Right cardiac atrium (tissue), 5 donors: ENCODE results near the gene TOP3B. TPM values are rescaled to one million over a fixed set of nuclear protein-coding genes. Genes with fewer than 3 reads are reported as not detected.

Experiments
- ATAC-seq, 2 donors: fragments of 200-7000 bp; cut with Tn5 transposase; one replicate each; pipeline versions ENCODE4 v1.8.0 to v1.9.1; 2020; ENCODE audit warnings: moderate library complexity in 2 of 2, mild to moderate bottlenecking in 1 of 2
- DNase-seq, 3 donors: peaks; one replicate each; pipeline ENCODE4 v3.0.0-alpha.2; 2020
- H3K27ac ChIP-seq: one replicate; pipeline ENCODE4 v1.5.1; 2013; ENCODE audit warnings: mild to moderate bottlenecking, low read length, control low read depth, moderate library complexity
- H3K27me3 ChIP-seq: one replicate; pipeline ENCODE4 v1.6.1; 2013; ENCODE audit not compliant: control insufficient read depth, insufficient read depth
- H3K4me1 ChIP-seq: one replicate; pipeline ENCODE4 v1.6.1; 2013; ENCODE audit warnings: low read length; ENCODE audit not compliant: control insufficient read depth, insufficient read depth
- H3K4me3 ChIP-seq: one replicate; pipeline ENCODE4 v1.5.1; 2013; ENCODE audit warnings: low read length, control low read depth
- H3K9me3 ChIP-seq: one replicate; pipeline ENCODE4 v1.6.1; 2013; ENCODE audit warnings: low read length; ENCODE audit not compliant: control insufficient read depth
- WGBS: extraction: QIAGEN DNeasy Blood & Tissue Kit; methylation state at CpG from one replicate; pipeline ENCODE4 v1.1.7; 2013; 5-methylcytosine and 5-hydroxymethylcytosine counted together
- intact Hi-C, 4 donors: fragments of 100-400 bp; cut with DNase I; formaldehyde crosslinking; loops; one replicate each; pipeline versions ENCODE4 v1.11.0 to v1.14.0; 2022 to 2023
- polyA plus RNA-seq: library from polyadenylated mRNA; stranded (reverse); fragments of 200-250 nt; gene quantifications from one replicate; pipeline ENCODE4 v1.2.3, GENCODE V29; 2013
- total RNA-seq, 4 donors: library from RNA; stranded (reverse); fragmentation: NEBNext Ultra II Directional; extraction: Animal tissue kit (Norgen Biotek cat#: 25700); gene quantifications; one replicate each; pipeline ENCODE4 v1.2.1, GENCODE V29; 2021
- donor health status: healthy with polysubstance abuse.
- donor health status: DM: no; HTN: yes; CAD: no.
- donor health status: DM: no; HTN: no; CAD: no.
- donor health status: DM: no; HTN: yes; CAD: no; lungs with severe emphysema.
- donor health status: DM: yes; HTN: yes; CAD: no.

TOP3B gene
- total and polyA plus RNA-seq, 5 donors = 11.1 to 17.8 (median 12.8) TPM

DNA sequence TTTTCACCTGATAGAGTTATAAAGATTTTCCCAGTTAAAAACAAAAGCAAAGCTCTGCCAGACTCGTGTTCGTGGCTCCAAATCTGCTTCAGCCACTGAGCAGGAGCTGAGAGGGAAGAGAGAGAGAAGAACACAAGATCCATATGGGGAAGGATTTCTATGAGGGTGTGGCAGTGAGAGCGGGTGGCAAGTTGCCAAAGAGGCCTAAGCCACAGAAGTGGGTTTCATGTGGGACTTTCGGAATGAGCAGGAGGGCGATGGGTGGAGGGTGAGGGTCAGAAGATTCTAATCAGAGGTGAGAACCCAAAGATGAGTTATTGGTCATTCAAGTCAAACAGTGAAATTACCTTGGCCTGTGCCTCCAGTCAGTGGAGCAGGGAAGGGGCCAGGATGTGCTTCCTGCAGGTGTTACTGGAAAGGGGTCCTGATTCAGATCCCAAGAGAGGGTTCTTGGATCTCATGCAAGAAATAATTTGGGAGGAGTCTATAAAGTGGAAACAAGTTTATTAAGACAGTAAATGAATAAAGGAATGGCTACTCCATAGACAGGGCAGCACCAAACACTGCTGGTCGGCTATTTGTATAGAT, 40.5 kb upstream of the TOP3B start:
- Histone ChIP-seq H3K27me3 (no peaks in the 10 kb centered on the region), H3K9me3 (no peaks in the 10 kb centered on the region), H3K4me3 (no peak overlapping the region), H3K4me1 (no peaks in the 10 kb centered on the region), H3K27ac (no peak overlapping the region)
- intact Hi-C loops = no loop called here
- ATAC-seq (no peak), DNase-seq (no peak)
- WGBS = 59% methylated on average over 6 of the region's 6 CpGs

DNA sequence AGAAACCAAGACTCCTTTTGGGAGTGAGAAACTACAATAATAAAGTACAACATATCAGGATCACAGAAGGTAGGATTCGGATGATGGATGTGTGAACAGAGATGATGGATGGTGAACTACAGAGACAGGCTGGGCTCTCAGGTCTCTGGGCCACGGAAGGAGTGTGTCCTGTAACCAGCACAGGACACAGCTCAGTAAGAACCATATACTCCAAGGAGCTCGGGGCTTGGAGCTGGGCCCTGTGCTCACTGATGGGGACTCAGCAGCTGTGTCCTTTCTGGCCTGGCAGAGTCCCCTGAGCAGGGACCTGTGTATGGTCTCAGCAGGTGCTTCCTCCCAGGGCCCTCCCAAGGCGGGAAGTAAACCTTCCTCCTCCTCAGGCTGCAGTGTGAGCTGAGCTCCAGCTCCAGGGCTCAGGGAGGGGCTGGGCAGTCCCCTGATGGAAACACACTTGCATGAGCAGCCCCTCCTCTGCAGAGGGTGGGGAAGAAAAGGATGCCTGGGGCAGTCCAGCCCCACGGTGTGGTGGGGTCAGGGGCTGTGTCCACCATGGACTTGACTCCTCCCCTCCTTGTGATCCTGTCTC, 39.8 kb upstream of the TOP3B start:
- Histone ChIP-seq H3K4me1 (no peaks in the 10 kb centered on the region), H3K27me3 (no peaks in the 10 kb centered on the region), H3K27ac (no peak overlapping the region), H3K4me3 (no peak overlapping the region), H3K9me3 (no peaks in the 10 kb centered on the region)
- intact Hi-C loops = no loop called here
- WGBS = 45% methylated on average over 5 of the region's 5 CpGs
- DNase-seq (no peak), ATAC-seq (peak in 1 of 2 donors; percentile 40)

DNA sequence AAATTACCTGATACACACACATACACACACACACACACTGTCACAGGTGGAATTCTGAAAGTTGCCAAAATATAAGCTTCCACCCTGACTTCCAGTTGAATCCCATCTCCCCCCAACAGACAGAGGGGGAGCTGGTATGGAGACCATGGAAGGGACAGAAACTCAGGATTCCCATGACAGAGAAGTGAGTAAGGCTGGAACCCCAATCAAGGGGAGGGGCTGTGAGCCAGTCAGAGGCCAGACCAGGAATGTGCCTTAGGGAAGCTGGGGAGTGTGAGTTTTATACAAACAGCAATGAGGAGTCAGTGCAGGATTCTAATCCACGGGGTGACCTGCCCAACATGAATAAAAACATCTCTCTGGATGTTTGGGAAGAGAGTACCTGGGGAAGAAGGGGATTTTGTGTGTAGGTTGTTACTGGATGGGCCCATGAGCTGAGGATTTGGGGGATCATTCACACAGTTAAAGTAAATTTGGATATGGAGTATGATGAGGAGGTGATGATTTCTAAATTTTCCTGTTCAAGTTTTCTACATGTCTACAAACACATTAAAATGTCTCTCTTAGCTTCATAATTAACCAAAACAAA, 38.7 kb upstream of the TOP3B start:
- DNase-seq = no peak
- no peaks in the 10 kb centered on the region for H3K9me3 ChIP-seq
- 66% methylated on average over 1 of the region's 1 CpG for WGBS
- H3K4me3 ChIP-seq = no peak overlapping the region
- no peaks in the 10 kb centered on the region for H3K27me3 ChIP-seq
- no peak overlapping the region for H3K27ac ChIP-seq
- intact Hi-C loops = no loop called here
- no peak for ATAC-seq
- no peaks in the 10 kb centered on the region for H3K4me1 ChIP-seq

DNA sequence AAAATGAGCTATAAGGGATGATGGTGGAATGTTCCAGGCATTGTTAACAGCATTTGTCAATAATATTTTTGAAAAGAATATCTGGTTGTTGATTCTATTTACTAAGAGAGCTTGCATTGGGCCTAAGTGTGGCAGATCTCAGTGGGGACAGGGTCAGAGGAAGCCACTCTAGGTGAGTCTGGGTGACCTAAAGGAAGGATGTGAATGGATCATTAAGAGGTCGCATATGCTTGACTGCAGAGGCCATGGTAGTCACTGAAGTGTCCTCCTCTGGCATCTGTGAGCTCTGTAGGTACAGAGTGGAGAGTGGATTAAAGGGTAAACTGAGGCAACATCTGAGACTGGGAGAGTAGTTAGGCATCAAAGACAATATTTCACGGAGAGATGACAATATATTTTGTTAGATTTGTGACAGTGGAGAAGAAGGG, 37.9 kb upstream of the TOP3B start:
- no peak overlapping the region for H3K27ac ChIP-seq
- WGBS = 81% methylated on average over 2 of the region's 2 CpGs
- no peak for ATAC-seq
- H3K27me3 ChIP-seq = no peaks in the 10 kb centered on the region
- no peaks in the 10 kb centered on the region for H3K9me3 ChIP-seq
- intact Hi-C loops = no loop called here
- no peaks in the 10 kb centered on the region for H3K4me1 ChIP-seq
- H3K4me3 ChIP-seq = no peak overlapping the region
- no peak for DNase-seq

DNA sequence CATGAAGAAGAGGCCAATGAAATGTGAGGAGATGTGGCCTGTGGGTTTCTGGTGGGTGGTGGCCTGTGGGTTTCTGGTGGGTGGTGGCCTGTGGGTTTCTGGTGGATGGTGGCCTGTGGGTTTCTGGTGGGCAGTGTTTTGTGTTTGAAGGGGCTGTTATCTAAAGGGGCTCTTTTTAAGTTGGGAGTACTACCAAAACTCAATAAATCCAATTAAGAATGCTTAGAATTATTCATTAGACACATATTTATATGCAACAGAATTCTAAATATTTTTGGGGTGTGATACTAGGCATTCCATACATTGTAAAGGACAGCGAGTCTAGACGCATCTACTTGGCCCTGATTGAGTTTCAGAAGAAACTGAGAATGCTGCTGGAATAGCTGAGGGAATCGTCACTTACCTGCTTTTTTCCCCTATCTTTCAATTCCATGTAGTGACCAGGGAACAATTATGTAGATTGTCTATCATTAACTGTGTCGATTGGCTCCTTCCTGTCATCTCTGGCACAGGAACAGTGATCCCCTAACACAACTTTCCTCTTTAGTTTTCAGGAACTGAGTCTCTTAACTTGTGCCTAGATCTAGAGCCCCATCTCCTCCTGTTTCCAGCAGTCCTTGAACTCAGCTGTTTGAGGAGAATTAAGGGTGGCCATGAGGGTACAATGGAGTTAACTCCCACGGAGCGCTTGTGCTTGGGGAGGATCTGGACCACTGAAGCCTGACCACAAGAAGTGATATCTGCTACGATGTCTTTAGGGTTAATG, 37.3 kb upstream of the TOP3B start:
- intact Hi-C loops = no loop called here
- 83% methylated on average over 7 of the region's 7 CpGs for WGBS
- DNase-seq = no peak
- no peak overlapping the region for H3K4me3 ChIP-seq
- no peaks in the 10 kb centered on the region for H3K27me3 ChIP-seq
- no peak overlapping the region for H3K27ac ChIP-seq
- no peaks in the 10 kb centered on the region for H3K4me1 ChIP-seq
- H3K9me3 ChIP-seq = no peaks in the 10 kb centered on the region
- ATAC-seq = no peak

DNA sequence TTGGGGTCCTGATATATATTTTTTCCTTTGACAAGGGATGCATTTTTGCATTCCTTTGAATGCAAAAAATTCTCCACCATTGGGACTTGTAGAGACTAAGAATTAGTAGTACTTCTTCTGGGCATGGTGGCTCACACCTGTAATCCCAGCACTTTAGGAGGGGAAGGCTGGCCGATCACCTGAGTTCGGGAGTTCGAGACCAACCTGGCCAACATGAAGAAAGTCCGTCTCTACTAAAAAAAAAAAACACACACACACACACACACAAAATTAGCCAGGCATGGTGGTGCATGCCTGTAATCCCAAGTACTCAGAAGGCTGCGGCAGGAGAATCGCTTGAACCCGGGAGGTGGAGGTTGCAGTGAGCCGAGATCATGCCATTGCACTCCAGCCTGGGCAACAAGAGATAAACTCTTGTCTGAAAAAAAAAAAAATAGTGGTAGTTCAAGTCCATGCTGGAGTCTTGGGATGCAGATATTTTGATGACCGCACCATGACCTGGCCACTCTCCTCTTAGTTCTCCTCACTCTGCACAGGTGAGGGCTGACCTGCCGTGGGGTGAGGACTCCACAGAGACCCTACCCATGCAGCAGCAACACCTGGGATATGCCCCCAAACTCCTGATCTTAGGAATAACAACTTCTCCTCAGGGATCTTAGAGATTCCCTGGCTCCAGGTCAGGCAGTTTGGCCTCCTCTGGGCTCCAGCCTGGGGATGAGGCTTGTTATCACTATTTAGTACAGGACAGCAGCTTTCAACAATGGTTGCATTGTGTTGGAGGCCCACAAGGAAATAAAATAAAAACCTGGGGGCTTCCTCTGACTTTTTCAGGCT, 36.5 kb upstream of the TOP3B start:
- no peak for ATAC-seq
- intact Hi-C loops = no loop called here
- Histone ChIP-seq H3K27me3 (no peaks in the 10 kb centered on the region), H3K9me3 (no peaks in the 10 kb centered on the region), H3K4me1 (no peaks in the 10 kb centered on the region), H3K4me3 (no peak overlapping the region), H3K27ac (no peak overlapping the region)
- WGBS = 93% methylated on average over 10 of the region's 10 CpGs
- DNase-seq = no peak

DNA sequence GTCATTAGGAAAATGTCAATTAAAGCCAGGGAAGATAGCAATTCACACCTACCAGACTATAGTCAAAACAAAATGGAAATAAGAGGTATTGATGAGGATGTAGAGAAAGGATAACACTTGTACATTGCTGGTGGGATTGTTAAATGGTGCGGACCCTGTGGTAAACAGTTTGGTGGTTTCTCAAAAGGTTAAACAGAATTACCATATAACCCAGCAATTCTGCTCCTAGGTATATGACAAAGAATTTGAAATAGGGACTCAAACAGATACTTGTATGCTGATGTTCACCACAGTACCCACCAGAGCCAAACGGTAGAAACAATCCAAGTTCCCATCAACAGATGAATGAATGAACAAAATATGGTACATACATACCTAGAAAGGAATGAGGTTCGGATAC, 33.0 kb upstream of the TOP3B start:
- intact Hi-C loops = no loop called here
- ATAC-seq (no peak), DNase-seq (no peak)
- Histone ChIP-seq H3K27me3 (no peaks in the 10 kb centered on the region), H3K27ac (no peak overlapping the region), H3K4me3 (no peak overlapping the region), H3K9me3 (no peaks in the 10 kb centered on the region), H3K4me1 (no peaks in the 10 kb centered on the region)
- WGBS = 84% methylated on average over 3 of the region's 3 CpGs

DNA sequence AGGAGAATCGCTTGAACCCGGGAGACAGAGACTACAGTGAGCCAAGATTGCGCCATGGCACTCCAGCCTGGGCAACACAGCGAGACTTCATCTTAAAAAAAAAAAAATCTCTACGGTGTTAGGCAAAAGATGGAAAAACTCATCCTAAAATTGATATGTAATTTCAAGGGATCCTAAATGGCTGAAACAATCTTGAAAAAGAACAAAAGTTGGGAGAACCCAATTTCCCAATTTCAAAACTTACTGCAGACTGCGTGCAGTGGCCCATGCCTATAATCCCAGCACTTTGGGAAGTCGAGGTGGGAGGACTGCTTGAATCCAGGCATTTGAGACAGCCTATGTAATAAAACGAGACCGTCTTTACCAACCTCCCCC, 31.7 kb upstream of the TOP3B start:
- intact Hi-C loops = no loop called here
- no peaks in the 10 kb centered on the region for H3K27me3 ChIP-seq
- H3K4me1 ChIP-seq = no peaks in the 10 kb centered on the region
- DNase-seq (no peak), ATAC-seq (no peak)
- no peak overlapping the region for H3K4me3 ChIP-seq
- 94% methylated on average over 9 of the region's 9 CpGs for WGBS
- H3K9me3 ChIP-seq = no peaks in the 10 kb centered on the region
- H3K27ac ChIP-seq = no peak overlapping the region

DNA sequence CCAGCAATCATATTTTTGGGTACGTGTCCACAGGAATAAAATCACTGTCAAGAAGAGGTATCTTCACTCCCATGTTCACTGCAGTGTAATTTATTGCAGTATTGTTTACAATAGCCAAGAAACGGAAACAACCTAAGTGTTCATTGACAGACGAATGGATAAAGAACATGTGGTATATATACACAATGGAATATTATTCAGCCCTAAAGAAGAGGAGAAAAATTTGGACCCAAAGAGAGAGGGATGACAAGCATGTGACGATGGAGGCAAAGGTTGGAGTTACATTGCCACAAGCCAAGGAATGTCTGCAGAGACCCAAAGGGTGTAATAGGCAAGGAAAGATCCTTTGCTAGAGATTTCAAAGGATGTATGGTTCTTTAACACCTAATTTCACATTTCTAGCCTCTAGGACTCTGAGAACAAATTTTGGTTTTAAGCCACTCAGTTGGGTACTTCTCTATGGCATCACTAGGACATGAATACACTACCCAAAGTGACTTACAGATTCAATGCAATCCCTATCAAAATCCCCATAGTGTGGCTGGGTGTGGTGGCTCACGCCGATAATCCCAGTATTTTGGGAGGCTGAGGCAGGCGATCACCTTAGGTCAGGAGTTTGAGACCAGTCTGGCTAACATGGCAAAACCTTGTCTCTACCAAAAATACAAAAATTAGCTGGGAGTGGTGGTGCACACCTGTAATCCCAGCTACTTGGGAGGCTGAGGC, 31.1 kb upstream of the TOP3B start:
- no peaks in the 10 kb centered on the region for H3K4me1 ChIP-seq
- 96% methylated on average over 7 of the region's 7 CpGs for WGBS
- intact Hi-C loops = no loop called here

DNA sequence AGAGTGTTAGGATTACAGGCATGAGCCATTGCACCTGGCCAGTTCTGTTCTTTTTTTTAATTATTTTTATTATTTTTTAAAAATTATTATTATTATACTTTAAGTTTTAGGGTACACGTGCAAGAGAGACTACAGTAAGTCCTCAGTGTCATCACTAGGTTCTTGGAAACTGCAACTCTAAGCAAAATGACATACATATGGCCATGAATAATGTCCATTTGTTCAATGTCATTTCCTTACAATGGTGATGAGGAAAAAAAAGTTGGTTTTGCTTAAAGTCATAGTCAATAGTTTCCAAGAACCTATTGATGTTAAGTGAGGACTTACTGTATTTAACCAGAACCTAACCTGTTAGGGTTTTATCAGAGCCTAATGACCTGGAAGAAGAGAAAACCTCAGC, 29.4 kb upstream of the TOP3B start:
- no peak overlapping the region for H3K27ac ChIP-seq
- WGBS = 58% methylated on average over 1 of the region's 1 CpG
- ATAC-seq = no peak
- H3K9me3 ChIP-seq = no peaks in the 10 kb centered on the region
- no peaks in the 10 kb centered on the region for H3K4me1 ChIP-seq
- H3K4me3 ChIP-seq = no peak overlapping the region
- no peaks in the 10 kb centered on the region for H3K27me3 ChIP-seq
- no peak for DNase-seq
- intact Hi-C loops = no loop called here

More for the DNA sequence above, 31.1 kb upstream of the TOP3B start:
- H3K9me3 ChIP-seq = no peaks in the 10 kb centered on the region
- ATAC-seq = no peak
- H3K27me3 ChIP-seq = no peaks in the 10 kb centered on the region
- H3K4me3 ChIP-seq = no peak overlapping the region
- H3K27ac ChIP-seq = no peak overlapping the region
- DNase-seq = no peak
